ENCODE measurements around the gene DEUP1. TPM values are rescaled to one million over a fixed set of nuclear protein-coding genes. Genes with fewer than 3 reads are reported as not detected.

The DEUP1 gene
- total and polyA plus RNA-seq, 9 of the 15 experiments (the other 6 are each of a cell fraction or from before 2014, with no cell fraction given), result 1.4 to 10.9 (median 9.3) TPM

- TF ChIP-seq CXXC5 (CRISPR knock-in tag; IDR thresholded peaks at IDR 0.05) (no peak), HDAC2 (IDR thresholded peaks at IDR 0.05) (0 out of 2 replicates have a peak, but pooled peaks have one; percentile 44), KDM4B (IDR thresholded peaks at IDR 0.05; ENCODE audit: borderline replicate concordance in 2 of 2, low read depth in 1 of 2) (no peak), ZNF184 (CRISPR knock-in tag; IDR thresholded peaks at IDR 0.05) (no peak), MGA (IDR thresholded peaks at IDR 0.05) (0 out of 2 replicates have a peak, but pooled peaks have one; percentile 65), RBM15 (IDR thresholded peaks at IDR 0.05; ENCODE audit: insufficient read depth, low read length) (no peak), ZNF354B (CRISPR knock-in tag; IDR thresholded peaks at IDR 0.05) (no peak), EP400 (IDR thresholded peaks at IDR 0.05) (peak; percentile 54; the same call in 1 of the 2 replicates), EWSR1 (IDR thresholded peaks at IDR 0.05; ENCODE audit: borderline replicate concordance, low read depth, partially characterized antibody) (no peak), RCOR1 (IDR thresholded peaks at IDR 0.05; ENCODE audit: borderline replicate concordance in 1 of 2, low read depth in 2 of 2, low read length in 2 of 2) (peak in 1 of 2 experiments; percentile 45; a peak in 1 of 4 replicates), ZKSCAN8 (CRISPR knock-in tag; IDR thresholded peaks at IDR 0.05) (0 out of 2 replicates have a peak, but pooled peaks have one; percentile 22), NR1H2 (CRISPR knock-in tag; IDR thresholded peaks at IDR 0.05) (no peak), NFRKB (IDR thresholded peaks at IDR 0.05; ENCODE audit: low read depth) (no peak), RBBP5 (IDR thresholded peaks at IDR 0.05; ENCODE audit: borderline replicate concordance, insufficient read depth, low read length, poor library complexity, severe bottlenecking) (peak; percentile 19), RB1 (IDR thresholded peaks at IDR 0.05; ENCODE audit: low read depth) (no peak)
- TF ChIP-seq, protein P1, sequence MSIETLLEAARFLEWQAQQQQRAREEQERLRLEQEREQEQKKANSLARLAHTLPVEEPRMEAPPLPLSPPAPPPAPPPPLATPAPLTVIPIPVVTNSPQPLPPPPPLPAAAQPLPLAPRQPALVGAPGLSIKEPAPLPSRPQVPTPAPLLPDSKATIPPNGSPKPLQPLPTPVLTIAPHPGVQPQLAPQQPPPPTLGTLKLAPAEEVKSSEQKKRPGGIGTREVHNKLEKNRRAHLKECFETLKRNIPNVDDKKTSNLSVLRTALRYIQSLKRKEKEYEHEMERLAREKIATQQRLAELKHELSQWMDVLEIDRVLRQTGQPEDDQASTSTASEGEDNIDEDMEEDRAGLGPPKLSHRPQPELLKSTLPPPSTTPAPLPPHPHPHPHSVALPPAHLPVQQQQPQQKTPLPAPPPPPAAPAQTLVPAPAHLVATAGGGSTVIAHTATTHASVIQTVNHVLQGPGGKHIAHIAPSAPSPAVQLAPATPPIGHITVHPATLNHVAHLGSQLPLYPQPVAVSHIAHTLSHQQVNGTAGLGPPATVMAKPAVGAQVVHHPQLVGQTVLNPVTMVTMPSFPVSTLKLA (conservative IDR thresholded peaks at IDR 0.05), result peak; percentile 31 to 63; a peak in 1 of 4 replicates
Measured at GRCh38 chr11:93329936-93330445, 551 bp upstream of the DEUP1 start (continued).
